IPS-NIHi7 (cell line): ENCODE data around the gene CLN5.
"Not testable (repeated sequence)": the region's sequence is repeated elsewhere in the genome, so short reads cannot be mapped to it uniquely, and the experiment has no call there.

Experiments
- DNase-seq: peaks from one replicate; pipeline ENCODE4 v3.0.0; 2012; ENCODE audit warnings: mixed read lengths; ENCODE audit errors: extremely low spot score

Gene CLN5

GRCh38 chr13:76991796-76992547 lies at the start of gene CLN5:
CLN5 (plus strand) TSS chr13:76992081; CDS start chr13:76992099, 18 bp downstream.
- DNase-seq: peak; percentile 96

- no peak for DNase-seq
These were observed 49.5 kb upstream of the CLN5 start for GRCh38 chr13:76942363-76942762.

DNA sequence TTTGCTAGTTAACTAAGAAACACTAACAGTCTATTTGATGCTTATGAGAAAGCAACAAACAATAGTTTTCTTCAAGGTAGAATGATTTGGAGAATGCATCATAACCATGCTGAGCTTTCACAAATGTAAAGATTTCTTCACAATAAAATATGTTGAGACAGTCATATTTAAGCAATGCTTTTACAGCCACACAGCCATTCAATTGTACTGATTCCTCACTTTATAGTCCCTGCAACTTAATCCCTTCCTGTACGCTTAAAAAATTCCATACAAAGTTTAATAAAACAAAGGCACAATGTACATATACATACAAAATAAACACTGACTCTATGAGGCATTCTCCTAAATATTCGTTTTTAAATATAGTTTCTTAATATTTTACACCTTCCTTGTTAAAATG lies 48.2 kb upstream of the CLN5 start:
- DNase-seq: no peak

- DNase-seq: no peak
These were observed 47.4 kb upstream of the CLN5 start for GRCh38 chr13:76944456-76944855.

DNA sequence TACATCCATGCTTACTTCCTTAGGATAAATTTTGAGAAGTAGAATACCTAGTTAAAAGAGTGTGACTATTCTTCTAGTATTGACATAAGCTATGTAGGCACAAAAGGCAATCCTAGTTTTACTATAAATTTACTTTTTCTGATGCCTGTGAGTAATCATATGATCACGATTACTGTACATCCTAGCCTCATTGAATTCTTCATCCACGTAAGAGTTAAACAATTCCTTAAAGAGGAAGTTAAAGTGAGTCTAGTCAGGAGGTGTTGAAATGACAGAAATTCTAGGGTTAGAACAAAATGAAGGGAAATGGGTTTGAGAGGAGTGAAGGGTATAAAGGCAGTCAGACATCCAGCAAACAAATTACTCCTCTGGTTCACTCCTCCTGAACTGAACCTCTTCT lies 43.7 kb upstream of the CLN5 start, which contains the start of gene ACOD1:
Gene ACOD1 (plus strand): TSS at position 363 of the 400 bp plus-strand sequence. CDS start 48 bp downstream, outside the sequence.
- DNase-seq: no peak

GRCh38 chr13:76950101-76950500 lies 41.8 kb upstream of the CLN5 start:
- no peak for DNase-seq

DNA sequence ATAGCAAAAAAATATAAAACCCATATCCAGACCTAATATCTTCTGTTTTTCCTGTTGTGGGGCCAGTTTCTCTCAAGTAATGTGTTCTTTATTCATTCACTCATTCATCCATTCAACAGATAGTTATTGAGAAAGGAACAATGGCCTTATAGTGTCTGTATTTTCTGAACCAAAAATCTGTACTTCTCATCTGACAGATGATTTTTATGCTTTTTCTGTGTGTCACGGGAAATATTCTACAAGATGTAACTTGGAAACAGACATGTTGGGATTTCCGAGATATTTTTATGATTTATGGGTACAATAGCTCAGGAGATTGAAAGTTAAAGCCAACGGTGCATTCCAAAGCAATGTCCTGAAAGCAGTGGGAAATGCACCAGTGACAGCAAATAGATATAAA lies 37.9 kb upstream of the CLN5 start:
- no peak for DNase-seq

GRCh38 chr13:76954538-76954937 lies 37.3 kb upstream of the CLN5 start:
- DNase-seq: peak; percentile 59

DNA sequence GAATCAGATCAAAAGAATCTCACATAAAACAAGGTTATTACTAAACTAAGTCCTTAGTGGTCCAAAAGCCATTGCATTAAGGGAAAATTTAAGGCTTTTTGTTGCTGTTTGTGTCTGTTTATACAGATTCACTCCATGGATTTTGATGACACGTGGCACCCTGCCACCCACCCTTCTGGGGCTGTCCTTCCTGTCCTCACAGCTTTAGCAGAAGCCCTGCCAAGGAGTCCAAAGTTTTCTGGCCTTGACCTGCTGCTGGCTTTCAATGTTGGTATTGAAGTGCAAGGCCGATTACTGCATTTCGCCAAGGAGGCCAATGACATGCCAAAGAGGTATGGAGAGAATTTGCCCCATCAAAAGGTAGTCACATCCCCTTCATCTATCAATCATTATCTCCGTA lies 36.7 kb upstream of the CLN5 start:
- DNase-seq: no peak

DNA sequence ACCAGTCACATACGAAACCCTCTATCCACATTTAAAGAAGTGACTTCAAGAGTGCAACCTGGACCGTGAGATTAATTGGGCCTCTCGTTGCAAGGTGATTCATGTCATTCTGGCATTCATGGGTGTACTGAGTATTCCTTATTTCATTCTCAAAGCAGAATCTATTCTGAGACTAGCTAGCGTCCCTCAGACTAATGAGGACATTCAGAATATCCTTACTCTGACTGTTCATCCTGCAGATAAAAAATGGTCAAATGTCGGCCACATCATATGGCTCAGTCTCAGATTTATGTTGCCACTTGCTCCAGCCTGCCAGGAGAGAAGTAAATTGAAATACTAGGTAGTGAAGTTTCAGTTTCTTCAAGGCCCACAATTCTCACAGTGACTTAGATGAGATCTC lies 36.2 kb upstream of the CLN5 start:
- DNase-seq: no peak

GRCh38 chr13:76958841-76959432 lies 32.9 kb upstream of the CLN5 start:
- DNase-seq: no peak

GRCh38 chr13:76959734-76960133 lies 32.1 kb upstream of the CLN5 start:
- DNase-seq: not testable (repeated sequence)

- no peak for DNase-seq
These were observed 26.0 kb upstream of the CLN5 start for GRCh38 chr13:76965759-76966421.

GRCh38 chr13:76967031-76967430 lies 24.9 kb upstream of the CLN5 start:
- DNase-seq: no peak

DNA sequence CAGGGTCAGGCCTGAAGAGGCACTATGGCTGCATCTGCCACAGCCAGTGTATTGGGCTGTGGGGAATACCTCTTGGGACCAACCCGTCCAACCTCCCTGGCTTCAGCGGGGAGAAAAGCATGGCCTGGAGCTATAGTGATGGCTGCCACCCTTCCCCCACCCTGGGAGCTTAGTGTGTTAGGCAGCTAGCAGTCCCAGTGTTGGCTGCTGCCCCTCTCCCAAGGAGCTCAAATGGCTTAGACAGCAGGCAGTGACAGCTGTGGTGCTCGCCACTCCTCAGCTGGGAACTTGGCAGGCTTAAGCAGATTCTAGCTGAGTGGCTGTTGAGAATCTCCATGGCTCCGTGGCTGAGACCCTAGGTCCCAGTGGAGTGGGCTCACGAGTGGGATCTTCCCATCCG lies 23.8 kb upstream of the CLN5 start:
- DNase-seq: no peak

GRCh38 chr13:76969488-76970365 lies 22.2 kb upstream of the CLN5 start:
- DNase-seq: no peak

- no peak for DNase-seq
These were observed 20.7 kb upstream of the CLN5 start for GRCh38 chr13:76971215-76971614.

GRCh38 chr13:76971851-76972829 lies 19.7 kb upstream of the CLN5 start:
- DNase-seq: peak; percentile 25

GRCh38 chr13:76973920-76974617 lies 17.8 kb upstream of the CLN5 start:
- no peak for DNase-seq

DNA sequence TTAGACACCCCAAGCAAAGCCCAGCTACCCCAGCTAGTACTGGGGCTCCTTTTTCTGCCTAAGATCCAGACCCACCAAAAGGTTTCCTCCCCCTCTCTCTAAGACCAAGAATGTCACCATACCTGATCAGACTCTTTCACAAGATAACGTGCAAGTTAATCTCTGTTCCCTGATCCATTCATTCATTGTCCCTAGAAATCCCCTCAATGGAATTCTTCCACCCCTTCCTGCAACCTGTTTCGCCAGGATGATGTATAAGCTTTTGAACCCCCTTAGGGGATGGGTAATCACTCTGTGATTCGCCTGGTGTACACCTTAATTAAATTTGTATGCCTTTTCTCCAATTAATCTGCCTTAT lies 17.3 kb upstream of the CLN5 start:
- no peak for DNase-seq
